PFSK-1 (cell line): ENCODE results near the gene GDI1. TPM values are rescaled to one million over a fixed set of nuclear protein-coding genes. Genes with fewer than 3 reads are reported as not detected.

Source experiments
- FOXP2 ChIP-seq: optimal IDR thresholded peaks from 2 replicates; pipeline ENCODE3; 2011; ENCODE audit warnings: borderline replicate concordance, control low read depth, inconsistent platforms; ENCODE audit not compliant: insufficient read depth; ENCODE audit errors: extremely low read length, extremely low read depth
- POLR2AphosphoS5 ChIP-seq: IDR thresholded peaks from 2 replicates; pipeline ENCODE4 v1.6.1; 2012; ENCODE audit warnings: low read depth, mild to moderate bottlenecking, control low read depth, low read length, moderate library complexity
- REST ChIP-seq, 2 experiments: IDR thresholded peaks; 2 replicates each; pipeline versions ENCODE4 v1.6.1 to v1.8.0; 2011 to 2012; ENCODE audit warnings: low read depth in 2 of 2, low read length in 2 of 2, control low read depth in 1 of 2, inconsistent platforms in 1 of 2, mild to moderate bottlenecking in 1 of 2, moderate library complexity in 1 of 2; ENCODE audit not compliant: insufficient read depth in 1 of 2
- SIN3A ChIP-seq: IDR thresholded peaks from 2 replicates; pipeline ENCODE4 v1.6.1; 2012; ENCODE audit warnings: mild to moderate bottlenecking, low read length, moderate library complexity, borderline replicate concordance; ENCODE audit not compliant: insufficient read depth
- TAF1 ChIP-seq: IDR thresholded peaks from 2 replicates; pipeline ENCODE4 v1.6.1; 2012; ENCODE audit warnings: low read length, control low read depth, borderline replicate concordance; ENCODE audit not compliant: insufficient read depth
- polyA plus RNA-seq: library from polyadenylated mRNA; unstranded; fragments of >200 nt; gene quantifications from one replicate; pipeline ENCODE4 v1.2.1, GENCODE V29; 2012; ENCODE audit warnings: low read depth, missing spikeins; ENCODE audit not compliant: insufficient read length

GDI1 gene
- 266 TPM for polyA plus RNA-seq

GRCh38 chrX:154436983-154437752, at the start of gene GDI1:
GDI1 (plus strand) TSS chrX:154437154; CDS start chrX:154437255, 101 bp downstream.
- TF ChIP-seq SIN3A (no peak), REST (IDR thresholded peaks at IDR 0.05; ENCODE audit: insufficient read depth in 1 of 2, low read depth in 2 of 2, low read length in 2 of 2) (no peak), TAF1 (peak; percentile 61; the same call in 1 of the 2 replicates)

GRCh38 chrX:154396973-154397887, 39.7 kb upstream of the GDI1 start:
- TF ChIP-seq REST (IDR thresholded peaks at IDR 0.05; ENCODE audit: insufficient read depth in 1 of 2, low read depth in 2 of 2, low read length in 2 of 2) (no peak), POLR2AphosphoS5 (no peak), SIN3A (no peak), FOXP2 (no peak), TAF1 (no peak)

- TF ChIP-seq TAF1, result peak; percentile 100
- peak; percentile 98 for TF ChIP-seq POLR2AphosphoS5
- TF ChIP-seq FOXP2, result no peak
- no peak; the same call in 1 of the 2 replicates for TF ChIP-seq SIN3A
- no peak for TF ChIP-seq REST (IDR thresholded peaks at IDR 0.05; ENCODE audit: insufficient read depth in 1 of 2, low read depth in 2 of 2, low read length in 2 of 2)
These were observed 38.9 kb upstream of the GDI1 start, which contains the start of gene RPL10 for GRCh38 chrX:154397888-154398667. RPL10 (plus strand) TSS chrX:154398377; CDS start chrX:154398520, 143 bp downstream.

GRCh38 chrX:154398668-154399526, 38.1 kb upstream of the GDI1 start:
- TF ChIP-seq SIN3A (peak; percentile 45; the same call in 1 of the 2 replicates), POLR2AphosphoS5 (no peak), FOXP2 (no peak)
